EL (cell line): ENCODE results near the gene BCAM.
"Not testable (repeated sequence)": the region's sequence is repeated elsewhere in the genome, so short reads cannot be mapped to it uniquely, and the experiment has no call there.

ENCODE experiments used
- DNase-seq: peaks from one replicate; pipeline ENCODE4 v3.0.0-alpha.2; 2016

The BCAM gene

GRCh38 chr19:44851427-44851826 lies 42.5 kb downstream of the BCAM start:
- no peak for DNase-seq

- no peak for DNase-seq
Observed at GRCh38 chr19:44855606-44856005, 46.7 kb downstream of the BCAM start.

- DNase-seq: no peak
Observed at GRCh38 chr19:44856421-44857083, 47.6 kb downstream of the BCAM start.

GRCh38 chr19:44857837-44858236 lies 48.9 kb downstream of the BCAM start:
- no peak for DNase-seq

GRCh38 chr19:44861576-44861975 lies 52.7 kb downstream of the BCAM start:
- DNase-seq: not testable (repeated sequence)

GRCh38 chr19:44863990-44864389 lies 55.1 kb downstream of the BCAM start:
- DNase-seq: no peak

GRCh38 chr19:44865196-44865767 lies 56.4 kb downstream of the BCAM start:
- DNase-seq: no peak

GRCh38 chr19:44866664-44867063 lies 57.8 kb downstream of the BCAM start:
- no peak for DNase-seq

GRCh38 chr19:44867578-44867977 lies 58.7 kb downstream of the BCAM start:
- DNase-seq: no peak

- DNase-seq: peak; percentile 90
Observed at GRCh38 chr19:44869733-44870470, 61.0 kb downstream of the BCAM start.
